HG03439 (cell line): ENCODE results near the gene TPD52L1.
A peak's percentile ranks its signal among the peaks of the same experiment; 100 is the strongest.

Source experiments
- ATAC-seq: cut with Tn5 transposase; IDR thresholded peaks from one replicate; pipeline ENCODE4 v1.9.1; 2021; ENCODE audit warnings: mild to moderate bottlenecking, moderate library complexity; ENCODE audit not compliant: unreplicated experiment

Gene TPD52L1

DNA sequence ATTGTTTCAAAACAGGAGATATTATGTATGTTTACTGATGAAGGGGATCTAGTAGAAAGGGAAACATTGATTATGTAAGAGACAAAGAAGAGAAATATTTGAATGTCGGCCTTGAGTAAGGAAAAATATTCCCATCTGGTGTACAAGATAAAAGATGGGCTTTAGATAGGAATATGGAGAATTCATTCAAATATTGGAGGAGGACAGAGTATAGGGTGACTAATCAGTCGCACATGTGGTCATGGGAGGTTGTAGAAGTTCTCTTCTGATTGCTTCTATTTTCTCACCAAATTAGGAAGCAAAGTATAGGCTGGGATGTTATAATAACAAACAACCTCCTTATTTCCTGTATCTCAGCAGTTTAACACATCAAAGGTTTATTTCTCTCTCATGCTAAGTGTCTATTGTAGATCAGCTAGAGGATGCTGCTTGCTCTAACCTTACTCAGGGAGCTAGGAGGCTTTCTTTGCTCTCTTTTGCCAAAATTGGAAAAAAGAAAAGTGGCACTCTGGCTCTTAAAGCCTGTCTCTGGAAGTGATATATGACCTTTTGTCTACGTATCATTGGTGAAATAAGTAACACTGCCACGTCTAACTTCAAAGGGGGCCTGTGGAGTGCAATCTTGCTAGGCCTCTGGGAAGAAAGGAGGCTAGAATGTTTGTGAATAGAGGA is 149.4 kb downstream of the TPD52L1 start:
- no peak for ATAC-seq

DNA sequence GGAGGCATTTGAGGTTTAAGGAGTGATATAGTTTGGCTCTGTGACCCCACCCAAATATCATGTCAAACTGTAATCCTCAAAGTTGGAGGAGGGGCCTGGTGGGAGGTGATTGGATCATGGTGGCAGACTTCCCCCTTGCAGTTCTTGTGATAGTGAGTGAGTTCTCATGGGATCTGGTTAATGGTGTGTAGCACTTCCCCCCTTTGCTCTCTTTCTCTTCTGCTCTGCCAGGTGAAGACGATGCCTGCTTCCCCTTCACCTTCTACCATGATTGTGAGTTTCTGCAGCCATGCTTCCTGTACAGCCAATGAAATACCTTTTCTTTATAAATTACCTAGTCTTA is 149.9 kb downstream of the TPD52L1 start:
- ATAC-seq = no peak

DNA sequence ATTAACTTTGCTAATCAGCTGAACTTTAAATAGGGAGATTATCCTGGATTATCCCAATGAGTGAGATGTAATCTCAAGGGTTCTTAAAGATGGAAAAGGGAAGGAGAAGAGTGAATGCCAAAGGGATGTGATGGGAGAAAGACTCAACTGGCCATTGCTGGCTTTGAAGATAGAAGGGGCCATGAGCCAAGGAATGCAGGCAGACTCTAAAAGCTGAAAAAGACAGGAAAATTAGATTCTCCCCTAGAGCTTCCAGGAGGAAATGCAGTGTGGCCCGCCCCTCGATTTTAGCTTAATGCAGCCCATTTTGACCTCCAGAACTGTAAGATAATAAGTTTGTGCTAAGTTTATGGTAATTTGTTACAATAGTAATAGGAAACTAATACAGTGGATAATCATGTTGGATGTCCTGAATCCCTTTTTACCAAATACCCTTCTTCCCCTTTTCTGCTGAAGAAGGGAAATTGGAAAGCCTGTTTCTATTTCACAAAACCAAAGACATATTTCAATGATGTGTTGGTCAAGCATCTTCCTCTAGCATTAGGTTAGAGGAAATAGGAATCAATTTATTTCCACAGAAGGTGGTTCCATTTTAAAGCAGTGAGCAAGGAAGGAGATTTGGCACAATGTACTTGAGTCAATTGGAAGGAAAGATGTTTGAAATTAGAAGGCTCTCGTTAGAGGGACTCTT is 151.5 kb downstream of the TPD52L1 start:
- ATAC-seq = no peak

- no peak for ATAC-seq
These were observed 153.2 kb downstream of the TPD52L1 start for GRCh38 chr6:125306756-125307149.

DNA sequence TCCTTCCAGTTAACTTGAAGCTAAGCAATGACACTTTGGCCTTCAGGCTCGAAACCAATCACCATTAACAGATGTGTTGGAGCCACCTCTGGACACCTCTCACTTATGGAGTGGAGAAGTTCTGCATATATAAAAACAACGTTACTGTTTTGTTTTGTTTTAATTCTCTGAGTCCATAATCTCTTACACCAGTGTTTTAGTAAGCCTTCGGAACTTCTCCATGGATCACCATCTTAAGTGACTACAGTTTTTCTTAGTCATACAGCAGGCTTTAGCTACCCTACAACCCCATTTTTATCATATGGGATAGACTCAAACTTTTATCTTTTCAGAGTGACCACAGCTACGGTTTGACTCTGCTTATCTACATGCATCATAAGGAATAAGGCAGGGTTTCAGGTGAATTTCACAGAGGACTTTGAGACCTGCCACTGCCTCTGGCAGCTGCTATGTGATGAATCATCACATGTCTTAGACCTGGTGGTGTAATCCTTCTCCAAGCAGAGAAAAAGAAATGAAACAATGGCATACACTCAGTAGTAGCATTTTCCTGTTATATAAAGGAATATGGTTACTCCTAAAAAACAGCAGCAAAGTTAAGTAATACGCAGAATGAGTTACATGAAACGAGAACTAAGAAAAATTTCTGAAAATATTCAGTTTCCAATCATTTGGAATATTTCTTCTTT is 153.7 kb downstream of the TPD52L1 start:
- ATAC-seq = no peak

GRCh38 chr6:125307964-125308615 is 154.5 kb downstream of the TPD52L1 start:
- no peak for ATAC-seq

GRCh38 chr6:125310994-125311649 is 157.5 kb downstream of the TPD52L1 start:
- ATAC-seq = peak; percentile 79

DNA sequence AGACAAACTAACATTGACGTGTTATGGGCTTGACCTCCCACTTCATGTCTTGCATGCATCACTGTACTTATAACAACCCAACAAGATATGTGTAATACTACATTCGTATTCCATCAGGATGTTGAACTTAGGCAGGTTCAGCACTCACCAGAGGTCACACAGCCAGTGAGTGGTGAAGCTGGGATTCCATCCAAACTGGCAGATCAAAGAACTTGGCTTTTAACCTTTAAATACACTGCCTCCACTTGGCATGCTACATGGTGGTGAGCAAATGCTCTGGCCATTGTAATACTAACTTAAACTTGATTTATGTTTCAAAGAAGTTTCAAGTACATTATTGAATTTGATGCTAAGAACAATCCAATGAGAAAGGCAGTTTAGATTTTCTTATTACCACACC is 158.9 kb downstream of the TPD52L1 start:
- no peak for ATAC-seq

- ATAC-seq = no peak
These were observed 159.4 kb downstream of the TPD52L1 start for GRCh38 chr6:125312950-125313349.
